Measurements from ENCODE around the gene GJB5.

Gene GJB5

DNA sequence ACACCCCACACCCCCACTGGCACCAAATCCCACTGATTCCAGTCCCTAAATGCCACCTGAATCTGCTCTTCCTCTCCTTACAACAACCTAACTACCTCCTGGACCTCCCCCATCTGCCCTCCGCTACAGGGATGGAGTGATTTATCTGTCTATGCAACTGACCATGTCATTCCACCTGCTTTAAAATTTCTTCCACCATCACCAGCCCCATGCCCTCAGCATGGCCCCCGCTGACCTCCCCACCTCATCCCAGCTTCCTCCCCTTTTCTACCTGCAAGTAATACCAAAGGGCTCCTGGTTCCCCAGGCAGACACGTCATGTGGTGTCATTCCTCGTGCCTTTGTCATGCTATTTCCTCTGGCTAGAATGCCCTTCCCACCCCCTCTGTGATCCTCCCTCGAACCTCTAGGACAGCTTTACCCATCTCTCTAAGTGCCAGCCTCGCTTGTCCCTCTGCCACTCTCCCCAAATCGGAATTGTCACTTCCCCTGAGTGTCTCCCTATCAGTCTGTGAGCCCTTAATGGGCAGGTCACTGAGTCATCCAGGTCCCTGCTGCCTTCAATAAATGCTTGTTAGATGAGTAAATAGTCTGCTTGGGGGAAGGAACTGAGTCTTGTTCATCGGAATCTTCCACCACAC, 8.4 kb downstream of the GJB5 start:
- Histone ChIP-seq H4K12ac (ENCODE audit: low read depth, low read length) (no peak overlapping the region), H3K9ac (ENCODE audit: low read length) (no peak overlapping the region), H3K27me3 (ENCODE audit: insufficient read depth, low read length) (no peaks in the 10 kb centered on the region), H3K79me1 (ENCODE audit: low read length) (peaks cover 2% of the 10 kb centered on the region), H3K23ac (ENCODE audit: low read length) (no peak overlapping the region), H2AFZ (ENCODE audit: insufficient read depth, low read length, poor library complexity) (no peak overlapping the region), H2AK5ac (ENCODE audit: low read length) (no peak overlapping the region), H2BK5ac (ENCODE audit: low read depth, low read length, poor library complexity) (no peak overlapping the region), H3K4me1 (ENCODE audit: control insufficient read depth in 1 of 2, insufficient read depth in 2 of 2, low read length in 2 of 2) (peaks cover 13 to 14% of the 10 kb centered on the region in 2 experiments), H2BK120ac (ENCODE audit: insufficient read depth, low read length, poor library complexity) (no peak overlapping the region), H3K4me2 (ENCODE audit: low read length) (peak overlapping the region; percentile 42), H3K4ac (ENCODE audit: low read depth, low read length) (no peak overlapping the region), H3K27ac (ENCODE audit: low read depth, low read length) (peak overlapping the region; percentile 2), H3K18ac (ENCODE audit: low read length) (no peak overlapping the region), H3K14ac (ENCODE audit: low read length) (no peak overlapping the region), H3K4me3 (ENCODE audit: low read depth, low read length) (no peak overlapping the region), H4K91ac (ENCODE audit: low read depth, low read length) (no peak overlapping the region), H3K36me3 (ENCODE audit: control insufficient read depth in 1 of 2, insufficient read depth in 2 of 2, low read length in 2 of 2) (no peaks in the 10 kb centered on the region), H3K79me2 (ENCODE audit: control insufficient read depth, insufficient read depth, low read length, poor library complexity) (no peaks in the 10 kb centered on the region), H3K9me3 (ENCODE audit: insufficient read depth, low read depth, low read length) (peaks cover 7% of the 10 kb centered on the region), H2BK12ac (ENCODE audit: low read length) (no peak overlapping the region), H4K8ac (ENCODE audit: low read depth, low read length) (no peak overlapping the region)
- peak; percentile 79 to 83 for DNase-seq
- WGBS (ENCODE audit: extremely low coverage, insufficient coverage, insufficient read length) = no CpG with 5 or more reads among the region's 8 CpGs

DNA sequence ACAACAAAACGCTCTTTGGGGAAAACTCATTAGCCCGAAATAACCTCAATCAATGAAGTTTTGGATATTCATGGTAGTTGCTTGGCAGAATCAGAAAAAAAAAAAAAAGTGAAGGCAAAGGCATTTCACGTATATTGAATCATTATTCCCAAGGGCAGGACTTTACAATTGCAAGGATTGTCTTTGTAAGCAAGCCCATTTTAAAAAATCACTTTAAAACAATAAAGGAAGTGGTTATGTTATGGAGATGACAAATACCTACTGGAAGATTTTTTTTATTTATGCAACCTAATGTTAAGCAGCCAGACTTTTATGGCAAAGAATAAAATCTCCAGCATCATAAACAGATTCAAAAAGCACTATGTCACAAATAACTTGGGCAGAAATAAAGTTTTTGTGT, 14.0 kb downstream of the GJB5 start:
- no peak overlapping the region for H3K14ac ChIP-seq (ENCODE audit: low read length)
- DNase-seq = no peak
- H3K4me1 ChIP-seq (ENCODE audit: control insufficient read depth in 1 of 2, insufficient read depth in 2 of 2, low read length in 2 of 2) = peaks cover 2 to 3% of the 10 kb centered on the region in 2 experiments
- no peak overlapping the region for H2AK5ac ChIP-seq (ENCODE audit: low read length)
- no peak overlapping the region for H3K18ac ChIP-seq (ENCODE audit: low read length)
- H3K79me2 ChIP-seq (ENCODE audit: control insufficient read depth, insufficient read depth, low read length, poor library complexity) = no peaks in the 10 kb centered on the region
- no peak overlapping the region for H3K9ac ChIP-seq (ENCODE audit: low read length)
- H2BK5ac ChIP-seq (ENCODE audit: low read depth, low read length, poor library complexity) = no peak overlapping the region
- no peak overlapping the region for H3K23ac ChIP-seq (ENCODE audit: low read length)
- no peak overlapping the region for H3K4ac ChIP-seq (ENCODE audit: low read depth, low read length)
- H3K4me3 ChIP-seq (ENCODE audit: low read depth, low read length) = no peak overlapping the region
- no peak overlapping the region for H2AFZ ChIP-seq (ENCODE audit: insufficient read depth, low read length, poor library complexity)
- no peak overlapping the region for H4K12ac ChIP-seq (ENCODE audit: low read depth, low read length)
- no peak overlapping the region for H4K91ac ChIP-seq (ENCODE audit: low read depth, low read length)
- no peaks in the 10 kb centered on the region for H3K36me3 ChIP-seq (ENCODE audit: control insufficient read depth in 1 of 2, insufficient read depth in 2 of 2, low read length in 2 of 2)
- H3K4me2 ChIP-seq (ENCODE audit: low read length) = no peak overlapping the region
- no peaks in the 10 kb centered on the region for H3K79me1 ChIP-seq (ENCODE audit: low read length)
- no peak overlapping the region for H2BK120ac ChIP-seq (ENCODE audit: insufficient read depth, low read length, poor library complexity)
- H3K27ac ChIP-seq (ENCODE audit: low read depth, low read length) = no peak overlapping the region
- H2BK12ac ChIP-seq (ENCODE audit: low read length) = no peak overlapping the region
- no peak overlapping the region for H4K8ac ChIP-seq (ENCODE audit: low read depth, low read length)
- no peaks in the 10 kb centered on the region for H3K27me3 ChIP-seq (ENCODE audit: insufficient read depth, low read length)
- WGBS (ENCODE audit: extremely low coverage, insufficient coverage, insufficient read length) = no CpG with 5 or more reads among the region's 3 CpGs
- no peaks in the 10 kb centered on the region for H3K9me3 ChIP-seq (ENCODE audit: insufficient read depth, low read depth, low read length)

DNA sequence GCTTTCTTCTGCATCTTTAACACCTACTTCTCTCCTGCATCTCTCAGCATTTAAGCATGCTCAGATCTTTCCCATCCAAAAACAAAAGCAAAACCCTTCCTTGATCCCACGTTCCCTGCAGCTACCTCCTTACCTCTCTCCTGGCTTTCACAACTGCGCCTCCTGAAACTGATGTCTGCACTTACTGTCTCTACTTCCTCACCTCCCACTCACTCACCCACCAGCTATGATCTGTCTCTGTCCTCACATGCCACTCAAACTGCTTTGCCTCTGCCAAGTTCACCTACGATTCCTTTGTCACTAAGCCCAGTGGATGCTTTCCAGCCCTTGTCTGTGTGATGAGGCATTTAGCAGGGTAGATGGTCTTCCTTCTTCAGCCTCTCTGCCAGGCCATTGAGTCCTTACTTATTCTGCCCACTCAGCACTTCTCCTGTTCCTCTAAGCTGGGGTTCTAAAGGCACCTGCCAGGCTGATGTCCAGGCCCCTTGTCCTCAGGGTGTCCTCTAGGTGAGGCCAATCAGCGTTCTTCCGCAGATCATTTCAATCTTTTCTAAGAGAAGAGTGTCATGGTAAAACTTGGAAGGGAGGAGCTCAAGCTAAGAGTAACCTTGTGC, 16.2 kb downstream of the GJB5 start:
- H2AFZ ChIP-seq (ENCODE audit: insufficient read depth, low read length, poor library complexity) = no peak overlapping the region
- H3K9me3 ChIP-seq (ENCODE audit: insufficient read depth, low read depth, low read length) = no peaks in the 10 kb centered on the region
- H4K91ac ChIP-seq (ENCODE audit: low read depth, low read length) = no peak overlapping the region
- H2BK120ac ChIP-seq (ENCODE audit: insufficient read depth, low read length, poor library complexity) = no peak overlapping the region
- no peak overlapping the region for H2BK12ac ChIP-seq (ENCODE audit: low read length)
- H3K4ac ChIP-seq (ENCODE audit: low read depth, low read length) = no peak overlapping the region
- DNase-seq = no peak
- H4K8ac ChIP-seq (ENCODE audit: low read depth, low read length) = no peak overlapping the region
- WGBS (ENCODE audit: extremely low coverage, insufficient coverage, insufficient read length) = no CpG with 5 or more reads among the region's 5 CpGs
- H3K27ac ChIP-seq (ENCODE audit: low read depth, low read length) = no peak overlapping the region
- H3K4me1 ChIP-seq (ENCODE audit: control insufficient read depth in 1 of 2, insufficient read depth in 2 of 2, low read length in 2 of 2) = no peaks in the 10 kb centered on the region
- H3K14ac ChIP-seq (ENCODE audit: low read length) = no peak overlapping the region
- H4K12ac ChIP-seq (ENCODE audit: low read depth, low read length) = no peak overlapping the region
- no peaks in the 10 kb centered on the region for H3K79me1 ChIP-seq (ENCODE audit: low read length)
- no peak overlapping the region for H2BK5ac ChIP-seq (ENCODE audit: low read depth, low read length, poor library complexity)
- H3K27me3 ChIP-seq (ENCODE audit: insufficient read depth, low read length) = no peaks in the 10 kb centered on the region
- H3K18ac ChIP-seq (ENCODE audit: low read length) = no peak overlapping the region
- H2AK5ac ChIP-seq (ENCODE audit: low read length) = no peak overlapping the region
- H3K4me3 ChIP-seq (ENCODE audit: low read depth, low read length) = no peak overlapping the region
- no peak overlapping the region for H3K23ac ChIP-seq (ENCODE audit: low read length)
- no peak overlapping the region for H3K4me2 ChIP-seq (ENCODE audit: low read length)
- H3K9ac ChIP-seq (ENCODE audit: low read length) = no peak overlapping the region
- H3K79me2 ChIP-seq (ENCODE audit: control insufficient read depth, insufficient read depth, low read length, poor library complexity) = no peaks in the 10 kb centered on the region
- H3K36me3 ChIP-seq (ENCODE audit: control insufficient read depth in 1 of 2, insufficient read depth in 2 of 2, low read length in 2 of 2) = no peaks in the 10 kb centered on the region

DNA sequence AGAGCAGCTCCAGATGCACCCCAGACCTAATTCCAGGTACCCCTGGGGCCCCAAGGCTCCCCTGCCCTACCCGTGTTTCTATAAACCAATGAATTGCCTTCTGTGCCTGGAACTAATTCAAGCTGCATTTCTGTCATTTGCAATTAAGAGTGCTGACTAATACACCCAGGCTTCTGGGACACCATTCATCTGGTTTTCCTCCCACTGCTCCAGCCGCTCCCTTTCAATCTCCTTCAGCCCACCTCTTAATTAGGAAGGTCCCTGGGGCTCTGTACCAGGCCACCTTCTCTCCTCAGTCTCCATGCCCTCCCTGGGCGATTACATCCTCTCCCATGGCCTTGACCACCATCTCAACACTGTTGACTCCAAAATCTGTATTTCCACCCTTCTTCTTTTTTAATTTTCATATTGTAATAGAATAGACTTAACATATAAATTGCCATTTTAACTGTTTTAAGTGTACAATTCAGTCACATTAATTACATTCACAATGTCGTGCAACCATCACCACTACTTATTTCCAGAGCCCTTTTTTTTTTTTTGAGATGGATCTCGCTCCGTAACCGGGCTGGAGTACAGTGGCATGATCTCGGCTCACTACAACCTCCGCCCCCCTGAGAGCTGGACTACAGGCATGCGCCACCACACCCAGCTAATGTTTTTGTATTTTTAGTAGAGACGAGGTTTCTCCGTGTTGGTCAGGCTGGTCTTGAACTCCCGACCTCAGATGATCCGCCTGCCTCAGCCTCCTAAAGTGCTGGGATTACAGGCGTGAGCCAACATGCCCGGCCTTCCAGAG, 16.9 kb downstream of the GJB5 start:
- Histone ChIP-seq H2BK120ac (ENCODE audit: insufficient read depth, low read length, poor library complexity) (no peak overlapping the region), H3K79me1 (ENCODE audit: low read length) (no peaks in the 10 kb centered on the region), H3K18ac (ENCODE audit: low read length) (no peak overlapping the region), H4K91ac (ENCODE audit: low read depth, low read length) (no peak overlapping the region), H2BK5ac (ENCODE audit: low read depth, low read length, poor library complexity) (no peak overlapping the region), H2BK12ac (ENCODE audit: low read length) (no peak overlapping the region), H3K4me2 (ENCODE audit: low read length) (no peak overlapping the region), H3K9me3 (ENCODE audit: insufficient read depth, low read depth, low read length) (no peaks in the 10 kb centered on the region), H3K36me3 (ENCODE audit: control insufficient read depth in 1 of 2, insufficient read depth in 2 of 2, low read length in 2 of 2) (no peaks in the 10 kb centered on the region), H3K4me3 (ENCODE audit: low read depth, low read length) (no peak overlapping the region), H4K8ac (ENCODE audit: low read depth, low read length) (no peak overlapping the region), H3K27me3 (ENCODE audit: insufficient read depth, low read length) (no peaks in the 10 kb centered on the region), H4K12ac (ENCODE audit: low read depth, low read length) (no peak overlapping the region), H3K4me1 (ENCODE audit: control insufficient read depth in 1 of 2, insufficient read depth in 2 of 2, low read length in 2 of 2) (no peaks in the 10 kb centered on the region), H3K4ac (ENCODE audit: low read depth, low read length) (no peak overlapping the region), H2AFZ (ENCODE audit: insufficient read depth, low read length, poor library complexity) (no peak overlapping the region), H3K27ac (ENCODE audit: low read depth, low read length) (no peak overlapping the region), H3K23ac (ENCODE audit: low read length) (no peak overlapping the region), H3K14ac (ENCODE audit: low read length) (no peak overlapping the region), H2AK5ac (ENCODE audit: low read length) (no peak overlapping the region), H3K79me2 (ENCODE audit: control insufficient read depth, insufficient read depth, low read length, poor library complexity) (no peaks in the 10 kb centered on the region), H3K9ac (ENCODE audit: low read length) (no peak overlapping the region)
- no CpG with 5 or more reads among the region's 16 CpGs for WGBS (ENCODE audit: extremely low coverage, insufficient coverage, insufficient read length)
- DNase-seq = no peak
